GM19324 (cell line): ENCODE measurements around the gene TCF12.

Experiments
- ATAC-seq: cut with Tn5 transposase; IDR thresholded peaks from one replicate; pipeline ENCODE4 v1.9.1; 2021; ENCODE audit warnings: mild to moderate bottlenecking, moderate library complexity; ENCODE audit not compliant: unreplicated experiment, low FRiP score

The TCF12 gene

DNA sequence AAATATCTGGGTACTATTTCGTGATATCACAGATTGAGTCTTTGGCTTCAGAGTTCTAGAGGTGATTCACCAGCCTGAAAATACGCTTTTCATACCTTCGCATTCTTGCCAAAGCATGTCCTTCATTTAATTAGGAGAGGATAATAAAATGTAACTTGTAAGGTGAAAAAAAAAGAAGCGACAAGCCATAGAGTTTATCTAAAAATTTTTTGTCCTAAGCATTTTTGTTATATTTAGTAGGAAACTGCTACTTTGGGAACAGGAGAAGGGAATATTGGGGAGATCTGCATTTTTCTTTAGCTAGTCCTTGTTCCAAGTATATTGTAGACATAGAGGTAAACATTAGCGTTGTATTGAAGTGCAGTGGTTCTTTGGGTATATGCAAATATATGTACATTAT is 120.1 kb downstream of the TCF12 start:
- ATAC-seq = no peak

DNA sequence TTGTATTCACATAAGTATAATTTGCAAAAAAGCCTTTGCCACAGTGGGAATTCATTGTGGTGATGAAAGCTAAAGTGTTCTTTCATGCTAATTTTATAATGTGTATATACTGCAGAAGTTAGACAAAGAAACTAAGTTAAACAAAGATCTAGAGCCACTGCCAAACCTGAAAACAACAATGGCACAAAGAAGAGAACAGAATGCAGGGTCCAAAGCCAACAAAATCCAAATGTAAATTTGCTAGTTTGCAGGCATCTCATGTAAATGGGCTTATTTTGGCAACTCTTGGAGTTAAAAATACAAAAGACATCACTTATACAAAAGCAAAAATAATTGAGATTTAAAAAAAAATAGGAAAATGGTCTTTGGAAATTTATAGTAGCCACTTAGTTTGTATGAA is 123.0 kb downstream of the TCF12 start:
- ATAC-seq = no peak

DNA sequence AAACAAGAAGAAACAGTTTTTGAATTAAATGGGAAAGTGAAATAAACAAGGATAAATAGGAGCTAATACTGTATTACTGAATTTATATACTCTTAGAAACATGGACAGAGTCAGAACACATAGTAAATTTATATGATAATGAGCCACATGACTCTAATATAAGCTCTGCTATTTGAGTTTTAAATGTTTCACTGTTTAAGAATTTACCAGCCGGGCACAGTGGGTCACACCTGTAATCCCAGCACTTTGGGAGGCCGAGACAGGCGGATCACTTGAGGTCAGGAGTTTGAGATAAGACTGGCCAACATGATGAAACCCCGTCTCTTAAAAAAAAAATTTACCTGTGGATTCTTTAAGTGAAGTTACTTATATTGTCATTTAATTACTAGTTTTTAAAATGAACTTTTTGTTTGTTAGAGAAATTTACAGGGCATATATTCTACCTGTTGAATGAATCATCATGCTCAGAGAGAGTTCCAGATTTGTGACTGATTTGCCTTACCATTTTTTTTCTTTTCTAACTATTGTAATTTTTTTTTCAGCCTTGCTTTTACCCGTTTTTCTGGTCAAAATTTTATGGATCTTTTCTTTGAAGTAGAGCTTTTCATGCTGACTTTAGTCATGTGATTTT is 125.7 kb downstream of the TCF12 start:
- no peak for ATAC-seq

DNA sequence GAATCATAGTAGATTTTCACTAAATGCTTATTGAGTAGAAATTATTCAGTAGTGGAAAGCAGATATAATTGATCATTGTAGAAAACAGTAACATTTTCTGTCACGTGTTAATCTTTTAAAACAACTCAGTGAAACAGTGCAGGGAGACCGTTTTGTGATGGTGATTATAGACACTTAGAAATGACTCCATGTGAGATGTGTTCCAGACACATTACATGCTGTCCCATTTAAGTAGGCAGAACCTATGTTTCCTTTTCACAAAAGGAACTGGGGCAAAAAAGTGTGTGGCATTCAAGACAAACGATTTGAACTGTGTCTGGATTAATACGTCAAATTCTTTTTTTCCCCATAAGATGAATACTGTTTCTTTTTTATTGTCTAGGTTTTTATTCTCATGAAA is 126.5 kb downstream of the TCF12 start:
- no peak for ATAC-seq

DNA sequence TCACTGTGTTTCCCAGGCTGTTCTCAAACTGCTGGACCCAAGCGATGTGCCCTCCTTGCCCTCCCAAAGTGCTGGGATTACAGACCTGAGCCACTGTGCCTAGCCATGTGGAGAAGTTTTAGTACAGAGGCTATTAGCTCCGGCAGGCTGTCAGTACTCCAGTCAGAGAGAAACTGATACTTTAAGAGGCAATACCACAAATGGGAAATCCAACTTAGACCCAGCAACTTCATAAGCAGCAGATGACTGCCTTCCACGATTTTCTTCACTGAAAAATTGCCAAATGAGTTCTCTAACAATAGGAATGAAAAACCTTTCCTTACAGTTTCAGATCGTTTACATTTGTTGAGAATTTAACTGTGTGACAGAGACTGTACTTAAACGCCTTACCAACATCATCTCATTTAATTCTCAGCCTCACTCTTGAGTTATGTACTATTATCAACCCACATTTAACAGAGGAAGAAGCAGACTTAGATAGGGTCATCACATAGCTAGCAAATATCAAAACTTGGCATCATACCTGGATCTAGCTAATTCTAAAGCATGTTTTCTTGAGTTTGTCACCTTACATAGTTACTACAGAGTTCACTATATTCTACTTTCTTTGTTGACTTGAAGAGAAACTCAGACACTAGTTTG is 127.4 kb downstream of the TCF12 start:
- no peak for ATAC-seq

DNA sequence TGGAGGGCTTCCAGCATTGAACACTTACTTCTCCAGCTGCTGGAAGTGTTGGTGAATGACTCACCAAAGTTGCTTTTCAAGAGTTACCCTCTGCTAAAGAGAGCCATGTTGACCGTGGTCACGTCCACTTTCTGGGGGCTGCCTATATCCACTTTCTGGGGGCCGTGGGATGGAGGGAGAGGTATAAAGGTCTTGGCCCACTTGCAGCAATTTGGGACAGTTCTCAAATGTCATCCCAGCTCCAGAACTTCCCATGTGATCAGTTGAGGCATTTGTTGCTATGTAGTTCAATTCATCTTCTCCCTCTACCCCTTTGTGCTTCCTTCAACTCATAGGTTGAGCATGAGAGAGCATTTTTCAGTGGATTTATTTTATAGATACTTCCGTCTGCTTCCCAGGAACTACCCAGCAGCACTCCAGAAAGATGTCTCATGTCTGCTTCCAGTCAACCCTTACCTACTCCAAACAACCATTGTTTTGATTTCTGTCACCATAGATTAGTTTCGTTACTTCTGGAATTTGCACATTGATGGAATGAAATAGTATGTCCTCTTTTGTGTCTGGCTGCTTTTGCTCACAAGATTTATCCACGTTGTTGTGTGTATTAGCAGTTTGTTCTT is 130.6 kb downstream of the TCF12 start:
- ATAC-seq = no peak

DNA sequence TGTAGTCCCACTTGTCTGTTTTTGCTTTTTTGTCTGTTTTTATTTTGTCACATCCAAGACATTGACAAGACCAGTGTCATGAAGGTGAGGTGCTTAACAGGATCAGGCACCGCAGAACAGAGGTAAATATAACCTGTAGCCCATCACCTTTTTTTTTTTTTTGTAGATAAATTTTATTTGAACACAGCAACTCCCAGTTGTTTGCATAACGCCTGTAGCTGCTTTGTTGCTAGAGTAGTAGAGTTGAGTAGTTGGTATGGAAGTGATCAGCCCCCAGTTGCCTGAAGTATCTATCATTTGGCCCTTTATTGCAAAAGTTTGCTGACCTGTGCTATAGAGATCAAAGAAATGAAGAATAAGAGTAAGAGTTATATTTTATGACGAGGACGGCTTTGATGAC is 135.0 kb downstream of the TCF12 start:
- no peak for ATAC-seq

DNA sequence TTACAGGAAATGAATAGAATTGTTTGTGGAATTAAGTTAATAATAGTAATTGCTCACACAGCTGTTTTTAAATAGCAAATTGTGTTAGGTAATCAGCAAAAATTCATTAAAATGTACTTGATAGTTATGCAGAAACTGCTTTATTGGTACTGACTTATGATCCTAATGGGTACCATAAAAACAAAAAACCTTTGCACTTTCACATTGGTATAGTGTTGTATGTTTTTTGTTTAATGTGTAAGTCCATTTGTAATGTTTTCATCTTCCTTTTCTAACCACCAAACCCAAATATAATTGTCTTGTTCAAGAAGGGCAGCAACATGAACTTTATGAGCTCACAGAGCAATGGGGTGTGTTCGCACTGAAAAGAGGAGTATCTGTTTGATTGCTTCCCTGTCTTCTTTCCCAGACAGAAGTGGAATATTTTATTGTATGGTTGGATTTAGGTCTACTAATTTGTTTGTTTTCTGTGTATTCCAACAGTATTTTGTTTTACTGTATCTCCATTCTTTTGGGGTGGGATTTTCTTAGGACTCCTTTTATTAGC is 135.8 kb downstream of the TCF12 start:
- no peak for ATAC-seq

DNA sequence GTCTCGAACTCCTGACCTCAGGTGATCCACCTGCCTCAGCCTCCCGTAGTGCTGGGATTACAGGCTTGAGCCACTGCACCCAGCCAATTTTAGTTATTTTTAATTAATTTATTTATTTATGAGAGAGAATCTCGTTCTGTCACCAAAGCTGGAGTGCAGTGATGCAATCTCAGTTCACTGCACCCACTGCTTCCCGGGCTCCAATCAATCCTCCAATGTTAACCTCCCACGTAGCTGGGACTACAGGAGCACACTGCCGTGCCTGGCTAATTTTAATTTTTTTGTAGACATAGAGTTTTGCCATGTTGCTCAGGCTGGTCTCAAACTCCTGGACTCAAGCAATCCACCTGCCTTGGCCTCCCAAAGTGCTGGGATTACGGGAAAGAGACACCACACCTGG is 137.9 kb downstream of the TCF12 start:
- ATAC-seq = no peak

DNA sequence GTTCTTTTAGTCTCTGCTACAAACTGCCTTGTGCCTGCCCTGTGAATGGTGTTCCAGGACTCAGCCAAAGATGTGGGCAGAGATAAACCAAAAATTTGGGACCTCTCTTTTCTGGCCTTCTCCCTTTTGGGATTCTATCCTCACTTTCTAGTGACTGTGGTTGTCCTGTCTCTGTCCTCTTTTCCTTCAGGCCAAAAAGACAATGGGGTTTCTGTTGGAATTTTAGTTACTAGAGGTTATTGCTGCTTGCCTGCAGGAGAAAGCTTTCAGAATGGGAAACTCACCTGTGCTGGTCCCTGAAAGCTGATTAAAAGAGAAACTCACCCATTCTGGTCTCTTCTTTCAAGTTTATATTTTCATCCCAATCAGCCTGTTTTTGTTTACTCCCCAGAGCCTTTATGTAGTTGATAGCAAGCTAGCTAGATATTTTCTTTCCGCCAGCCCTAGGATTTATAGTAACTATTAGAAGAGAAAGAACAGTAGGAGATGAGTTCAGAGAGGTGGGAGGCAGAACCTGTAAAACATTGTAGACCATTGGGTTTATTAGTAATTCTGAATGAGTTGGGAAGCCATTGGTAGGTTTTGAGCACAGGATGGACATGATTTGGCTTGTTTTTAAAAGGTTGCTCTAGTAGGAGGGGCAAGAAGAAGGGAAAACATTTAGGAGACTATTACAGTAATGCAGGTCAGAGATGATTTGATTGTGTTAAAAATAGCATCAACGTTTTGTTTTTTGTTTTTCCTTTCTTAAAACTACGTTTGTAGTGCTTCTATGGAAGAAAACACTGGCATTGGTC is 138.9 kb downstream of the TCF12 start:
- no peak for ATAC-seq

DNA sequence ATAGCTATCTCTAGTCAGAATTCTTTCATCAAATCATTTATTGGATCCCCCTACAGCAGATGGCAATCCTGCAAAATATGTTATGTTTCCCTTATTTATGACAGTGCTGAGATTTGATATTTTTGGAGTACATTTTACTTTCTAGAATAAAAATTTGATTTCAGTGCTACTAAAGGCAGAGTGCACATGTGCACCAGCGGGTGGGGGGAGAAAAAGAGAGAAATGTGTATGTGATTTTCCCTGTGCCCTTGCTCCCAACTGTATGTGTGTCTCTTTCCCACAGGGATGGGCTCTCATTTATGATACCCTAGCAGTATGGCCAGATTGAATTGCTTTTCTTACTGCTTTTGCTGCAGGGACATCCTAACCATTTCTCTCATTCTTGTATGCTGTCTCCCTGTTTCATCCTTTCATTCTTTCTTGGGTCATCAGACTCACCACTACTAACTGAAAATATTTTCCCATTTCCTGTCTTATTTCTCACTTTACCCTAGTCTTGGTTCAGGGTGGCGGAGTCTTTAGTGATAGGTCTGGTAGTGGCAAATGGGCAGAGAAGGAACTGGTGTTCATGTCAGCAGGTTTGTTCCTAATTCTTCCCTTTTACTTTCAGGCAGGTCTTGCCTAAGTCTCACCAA is 140.7 kb downstream of the TCF12 start:
- no peak for ATAC-seq

DNA sequence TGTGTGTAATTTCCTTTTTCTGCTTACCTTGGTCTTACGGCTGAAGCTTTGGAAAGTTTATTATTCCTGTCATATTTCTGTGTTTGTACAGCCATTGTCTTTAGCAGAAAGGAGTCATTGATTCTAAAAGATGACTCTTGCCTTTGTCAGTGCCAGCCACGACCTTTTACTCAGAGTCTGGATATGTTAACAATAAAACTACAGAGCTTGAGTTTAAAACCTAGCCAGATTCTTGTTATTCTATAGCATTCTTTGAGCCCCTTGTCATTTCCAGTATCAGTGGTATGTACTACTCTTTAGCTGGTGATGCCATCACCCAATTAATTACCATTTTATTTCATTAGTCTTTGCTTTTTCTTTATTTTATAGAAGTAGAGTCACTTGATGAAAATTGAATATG is 142.4 kb downstream of the TCF12 start:
- no peak for ATAC-seq

DNA sequence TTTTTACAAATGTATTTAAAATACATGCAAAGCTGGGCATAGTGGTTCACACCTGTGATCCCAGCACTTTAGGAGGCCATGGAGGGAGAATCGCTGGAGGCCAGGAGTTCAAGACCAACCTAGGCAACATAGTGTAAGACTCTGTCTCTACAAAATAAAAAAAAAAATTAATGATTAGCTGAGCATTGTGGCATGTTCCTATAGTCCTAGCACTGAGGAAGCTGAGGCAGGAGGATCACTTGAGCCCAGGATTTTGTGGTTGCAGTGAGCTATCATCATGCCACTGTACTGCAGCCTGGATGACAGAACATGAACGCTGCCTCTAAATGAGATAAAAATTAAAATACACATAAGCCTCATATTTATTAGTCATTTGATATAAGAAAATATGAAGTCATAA is 142.8 kb downstream of the TCF12 start:
- ATAC-seq = no peak

DNA sequence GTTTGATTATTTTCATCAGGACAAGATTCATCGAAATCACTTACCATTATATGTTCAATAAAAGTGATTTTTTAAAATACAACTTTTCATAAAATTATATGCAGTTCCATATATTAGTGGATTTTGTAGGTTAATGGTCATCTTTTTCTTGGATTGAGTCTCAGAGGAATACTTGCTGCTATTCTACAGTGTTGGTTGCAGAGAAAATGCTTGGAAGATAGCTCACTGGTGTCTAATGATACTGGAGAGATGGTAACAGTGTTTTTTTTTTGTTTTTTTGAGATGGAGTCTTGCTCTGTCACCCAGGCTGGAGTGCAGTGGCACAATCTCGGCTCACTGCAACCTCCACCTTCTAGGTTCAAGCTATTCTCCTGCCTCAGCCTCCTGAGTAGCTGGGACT is 143.3 kb downstream of the TCF12 start:
- ATAC-seq = no peak

DNA sequence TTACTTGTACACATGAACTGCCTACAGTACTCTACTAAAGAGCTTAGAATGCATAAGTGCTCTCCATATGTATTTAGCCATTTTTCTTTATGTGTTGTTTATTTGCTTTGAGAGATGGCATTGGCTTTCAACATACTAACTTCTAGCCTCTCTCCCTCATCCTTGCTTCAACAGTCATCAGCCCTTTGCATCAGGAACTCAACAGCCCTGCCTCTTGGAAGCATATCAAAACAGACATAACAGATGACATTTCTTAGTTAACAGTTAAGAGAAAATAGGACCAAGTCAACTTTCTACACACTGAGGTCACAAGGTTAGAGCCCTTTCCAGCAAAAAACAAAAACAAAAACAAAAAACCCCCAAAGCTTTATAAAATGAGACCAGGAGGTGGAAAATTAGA is 145.6 kb downstream of the TCF12 start:
- ATAC-seq = no peak

DNA sequence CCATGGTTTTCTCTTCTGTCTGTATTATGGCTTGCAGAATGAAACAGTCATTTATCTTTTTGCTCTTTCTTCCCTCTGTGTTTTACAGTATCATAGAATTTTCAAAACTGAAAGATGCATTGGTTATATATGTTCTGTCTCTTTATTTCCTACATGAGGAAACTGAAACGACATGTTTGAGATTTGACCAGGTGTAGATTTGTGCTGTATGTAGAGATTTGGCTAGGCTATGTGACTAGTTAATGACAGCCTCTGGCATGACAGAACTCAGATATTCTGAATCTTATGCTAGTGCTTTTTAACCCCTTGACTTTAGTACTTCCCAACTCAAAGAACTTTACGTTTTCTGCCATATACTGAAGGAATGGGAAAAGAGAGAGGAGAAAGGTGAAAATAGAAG is 151.0 kb downstream of the TCF12 start:
- ATAC-seq = no peak

DNA sequence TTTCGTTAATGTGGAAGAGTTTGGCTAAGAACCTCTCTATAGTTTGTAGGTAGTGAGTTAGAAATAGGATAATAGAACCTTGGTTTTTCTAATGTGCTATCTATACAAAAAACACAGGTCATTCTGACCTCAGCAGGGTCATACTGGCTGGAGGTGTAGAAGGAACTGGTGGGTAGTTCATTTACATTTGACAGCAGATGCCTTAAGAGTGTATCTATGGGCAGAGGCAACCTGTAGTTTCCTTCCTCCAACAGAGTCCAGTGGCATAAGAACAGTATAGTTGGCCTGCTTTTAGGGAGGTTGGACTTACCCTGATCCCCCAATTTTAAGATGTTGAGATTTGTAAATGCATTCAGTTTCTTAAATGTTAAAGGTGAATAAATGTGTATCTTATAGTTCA is 152.2 kb downstream of the TCF12 start:
- ATAC-seq = no peak

DNA sequence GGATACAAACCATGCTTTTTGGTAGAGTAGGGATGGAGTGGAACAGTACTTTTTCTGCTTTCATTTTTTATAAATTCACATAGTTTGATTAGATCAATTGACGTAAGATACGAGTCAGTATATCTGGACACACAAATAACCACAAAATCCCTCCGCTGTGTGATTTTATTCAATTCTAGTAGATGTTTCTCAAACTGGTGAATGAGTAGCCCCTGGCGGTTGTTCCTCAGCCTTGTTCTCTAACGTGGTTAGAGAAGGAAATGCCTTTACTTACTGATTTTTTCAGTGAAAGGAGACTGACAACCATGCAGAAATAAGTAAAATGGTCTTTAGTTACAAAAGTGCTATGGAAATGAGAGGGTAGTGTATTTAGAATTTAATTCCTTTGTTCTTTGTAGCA is 161.0 kb downstream of the TCF12 start:
- no peak for ATAC-seq

DNA sequence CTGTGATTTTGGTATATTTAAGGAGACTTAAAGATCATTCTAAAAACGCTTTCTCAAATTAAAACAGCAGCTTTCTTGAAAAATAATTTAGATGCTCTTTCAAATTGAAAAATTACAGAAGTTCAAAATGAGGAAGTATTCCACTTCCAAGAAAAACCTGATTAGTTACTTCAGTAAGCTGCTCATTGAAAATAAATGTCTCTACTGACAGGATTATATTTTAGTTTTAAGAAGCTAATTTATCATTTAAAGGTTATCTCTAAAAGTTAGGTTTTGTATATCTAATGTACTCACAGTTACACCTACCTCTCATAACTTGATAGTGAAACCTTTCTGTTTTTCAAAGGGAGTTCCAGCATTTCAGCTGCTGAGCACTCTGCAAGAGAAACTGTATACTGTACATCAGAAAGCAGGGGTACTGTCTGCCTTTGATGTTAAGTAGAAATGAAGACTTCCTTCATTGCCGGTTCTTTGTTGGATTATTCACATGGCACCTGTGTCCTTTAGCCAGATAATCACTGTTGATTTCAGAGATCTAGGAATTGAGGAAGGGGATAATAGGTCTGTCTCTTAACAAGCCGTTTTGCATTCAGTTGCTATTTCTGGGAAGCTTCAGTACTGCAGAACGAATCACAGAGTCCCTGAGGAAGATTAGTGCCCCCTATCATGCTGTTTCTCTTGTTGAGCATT is 161.6 kb downstream of the TCF12 start:
- no peak for ATAC-seq

DNA sequence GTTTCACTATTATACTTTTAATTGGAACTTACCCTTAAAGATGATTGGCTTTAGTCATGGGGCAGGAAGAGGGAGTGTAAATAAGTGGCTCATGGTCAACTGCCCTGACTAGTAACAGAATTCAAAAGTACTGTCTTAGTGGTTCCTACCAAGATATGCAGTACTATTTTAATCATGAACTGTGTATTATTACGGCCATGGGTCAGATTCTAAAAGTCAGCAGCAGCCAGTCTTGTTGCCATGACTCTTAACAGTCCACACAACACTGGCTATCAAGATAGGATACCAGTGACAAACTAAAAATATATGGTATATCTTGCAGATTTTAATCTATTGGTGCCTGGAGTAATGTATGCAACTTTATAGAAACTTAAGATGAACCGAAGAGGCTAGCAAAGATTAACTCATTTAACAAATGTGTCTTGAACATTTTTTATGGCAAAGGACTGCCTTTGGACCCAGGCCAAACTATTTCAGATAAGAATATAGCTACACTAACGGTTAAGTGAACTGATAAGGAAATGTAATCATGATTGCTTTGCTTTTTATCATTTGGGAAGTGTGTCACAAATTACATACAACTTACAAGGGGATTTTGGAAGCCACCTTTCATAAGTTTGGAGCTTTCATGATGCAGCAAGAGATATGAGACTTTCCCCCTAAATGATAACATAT is 163.7 kb downstream of the TCF12 start:
- no peak for ATAC-seq
